Cardiac septum (tissue), 1 donor: ENCODE measurements around the gene UQCC3. TPM values are rescaled to one million over a fixed set of nuclear protein-coding genes. Genes with fewer than 3 reads are reported as not detected.
"Not testable (repeated sequence)": the region's sequence is repeated elsewhere in the genome, so short reads cannot be mapped to it uniquely, and the experiment has no call there.

ENCODE experiments used
- DNase-seq: peaks from one replicate; pipeline ENCODE4 v3.0.0-alpha.2; 2020; ENCODE audit warnings: low spot score
- intact Hi-C: fragments of 100-400 bp; cut with DNase I; formaldehyde crosslinking; loops from one replicate; pipeline ENCODE4 v1.14.0; 2022
- total RNA-seq: library from RNA; stranded (reverse); fragmentation: NEBNext Ultra II Directional; extraction: Animal tissue kit (Norgen Biotek cat#: 25700); gene quantifications from one replicate; pipeline ENCODE4 v1.2.1, GENCODE V29; 2021
- donor health status: DM: no; HTN: no; CAD: no.

UQCC3 gene
- total RNA-seq, 1 donor from 2014 or later = 6.9 TPM

DNA sequence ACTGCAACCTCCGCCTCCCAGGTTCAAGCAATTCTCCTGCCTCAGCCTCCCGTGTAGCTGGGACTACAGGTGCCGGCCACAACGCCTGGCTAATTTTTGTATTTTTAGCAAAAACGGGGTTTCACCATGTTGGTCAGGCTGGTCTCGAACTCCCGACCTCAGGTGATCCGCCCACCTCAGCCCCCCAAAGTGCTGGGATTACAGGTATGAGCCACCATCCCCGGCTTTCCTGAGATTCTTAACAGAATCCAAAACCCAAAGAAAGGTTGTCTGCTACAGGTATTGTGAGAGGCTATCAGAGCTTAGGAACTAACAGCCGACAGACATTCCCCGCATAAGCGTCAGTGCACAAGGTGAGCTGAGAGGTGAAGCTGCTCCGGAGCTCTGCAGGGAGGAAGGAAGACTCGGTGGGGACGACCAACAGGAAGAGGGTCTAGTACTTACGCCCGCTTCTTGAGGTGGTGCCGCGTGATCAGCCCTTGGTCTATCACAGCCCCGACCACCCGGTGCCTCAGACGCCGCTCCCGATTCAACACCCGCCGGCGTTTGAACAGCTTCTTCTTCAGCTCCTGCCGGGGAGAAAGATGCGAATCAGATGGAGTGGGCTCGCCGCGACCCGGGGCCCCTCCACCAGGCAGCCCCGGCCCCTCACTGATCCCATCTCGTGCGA lies 6.9 kb upstream of the UQCC3 start:
- intact Hi-C loops = loop anchor here (2.0 kb wide), 1 partner anchor 18 kb away; the partner anchor contains the start of gene GANAB
- DNase-seq = peak; percentile 78

DNA sequence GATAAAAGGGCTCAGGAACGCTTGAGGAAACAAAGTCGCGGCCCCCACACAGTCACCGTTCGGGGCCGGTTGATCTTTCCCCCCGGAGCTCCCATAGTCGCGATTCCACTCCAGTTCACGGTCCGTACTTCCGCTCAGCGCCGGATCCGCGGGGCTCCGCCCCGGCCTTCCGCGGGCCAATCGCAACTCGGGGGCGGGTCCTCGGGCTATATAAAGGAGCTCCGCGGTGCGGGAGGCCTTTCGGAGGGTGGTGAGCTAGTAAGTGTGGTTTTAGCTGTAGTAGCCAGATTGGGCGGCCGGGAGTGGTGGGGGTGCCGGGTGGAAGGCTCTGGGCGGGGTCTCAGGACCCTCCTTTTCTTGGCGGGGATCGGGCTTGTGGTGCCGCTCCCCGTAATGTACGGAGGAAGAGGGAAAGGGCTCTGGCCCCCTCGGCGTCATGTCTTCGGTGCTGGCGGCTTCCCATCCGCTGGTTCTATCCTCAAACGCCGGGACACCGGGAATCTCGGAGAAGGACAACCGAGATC lies 6.3 kb upstream of the UQCC3 start, which contains the start of the genes C11orf98 and CSKMT:
C11orf98 (minus strand) TSS at position 136 of the 524 bp plus-strand sequence; CDS start at position 95, 41 bp downstream.
CSKMT (plus strand) TSS at position 238 of the 524 bp plus-strand sequence. CDS start 568 bp downstream, outside the sequence.
- peak; percentile 98 for DNase-seq
- intact Hi-C loops = loop anchor here (2.0 kb wide), 1 partner anchor 18 kb away; the partner anchor contains the start of gene GANAB

DNA sequence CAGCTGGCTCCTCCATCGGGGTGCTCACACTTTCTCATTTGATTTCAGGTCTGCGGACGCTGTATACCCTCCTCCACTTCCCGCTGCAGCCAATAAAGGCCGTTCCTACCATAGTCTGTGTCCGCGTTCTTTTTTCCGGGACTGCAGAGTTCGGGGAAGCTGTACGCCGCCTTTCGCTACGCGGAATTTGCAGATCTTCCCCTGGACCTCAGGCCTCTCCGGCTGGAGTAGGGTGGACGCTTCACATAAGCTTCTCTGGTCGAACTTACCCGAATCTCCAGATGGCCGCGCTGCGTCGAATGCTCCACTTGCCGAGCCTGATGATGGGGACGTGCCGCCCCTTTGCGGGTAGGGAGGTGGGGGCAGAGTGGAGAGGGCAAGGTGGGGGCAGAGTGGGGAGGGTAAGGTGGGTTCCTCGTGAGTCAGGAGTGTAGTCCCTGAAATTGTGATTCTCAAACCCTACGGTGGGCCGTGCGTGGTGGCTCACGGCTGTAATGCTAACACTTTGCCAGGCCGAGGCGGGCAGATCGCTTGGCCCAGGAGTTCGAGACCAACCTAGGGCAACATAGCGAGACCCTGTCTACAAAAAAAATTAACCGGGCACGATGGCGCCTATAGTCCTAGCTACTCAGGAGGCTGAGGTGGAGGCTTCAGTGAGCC lies 5.7 kb upstream of the UQCC3 start:
- intact Hi-C loops = loop anchor here (2.0 kb wide), 1 partner anchor 19 kb away; the partner anchor contains the start of gene GANAB

DNA sequence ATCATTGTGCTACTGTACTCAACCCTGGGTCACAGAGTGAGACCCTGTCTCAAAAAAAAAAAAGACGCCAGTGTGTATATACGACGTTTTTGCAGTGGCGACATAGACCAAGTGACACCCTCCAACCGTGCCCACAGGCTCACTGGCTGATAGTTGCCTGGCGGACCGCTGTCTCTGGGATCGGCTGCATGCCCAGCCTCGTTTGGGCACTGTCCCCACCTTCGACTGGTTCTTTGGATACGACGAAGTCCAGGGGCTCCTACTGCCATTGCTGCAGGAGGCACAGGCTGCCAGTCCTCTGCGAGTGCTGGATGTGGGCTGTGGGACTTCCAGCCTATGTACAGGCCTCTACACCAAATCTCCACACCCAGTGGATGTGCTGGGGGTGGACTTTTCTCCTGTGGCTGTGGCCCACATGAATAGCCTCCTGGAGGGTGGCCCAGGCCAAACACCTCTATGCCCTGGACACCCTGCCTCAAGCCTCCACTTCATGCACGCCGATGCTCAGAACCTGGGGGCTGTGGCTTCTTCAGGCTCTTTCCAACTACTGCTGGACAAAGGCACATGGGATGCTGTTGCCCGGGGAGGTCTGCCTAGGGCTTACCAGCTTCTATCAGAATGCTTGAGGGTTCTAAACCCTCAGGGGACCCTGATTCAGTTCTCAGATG lies 5.1 kb upstream of the UQCC3 start:
- DNase-seq = no peak
- intact Hi-C loops = no loop called here

More for the DNA sequence above, 5.7 kb upstream of the UQCC3 start:
- no peak for DNase-seq

DNA sequence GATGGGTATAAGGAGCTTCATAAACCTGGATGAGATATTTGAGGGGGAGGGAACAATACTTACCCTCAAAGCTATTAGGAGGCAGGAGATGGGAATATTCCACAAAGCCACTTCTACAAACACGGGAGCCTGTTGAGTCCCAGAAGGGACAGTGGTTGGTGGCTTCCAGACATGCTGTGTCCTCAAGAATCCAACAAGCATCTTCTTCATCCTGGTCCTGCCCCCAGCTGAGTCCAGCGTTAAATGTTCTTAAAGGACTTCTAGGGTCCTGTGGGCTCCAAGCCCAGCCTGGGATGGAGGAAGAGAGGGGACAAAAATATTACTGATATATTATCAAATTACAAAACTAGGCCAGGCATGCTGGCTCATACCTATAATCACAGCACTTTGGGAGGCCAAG lies 4.0 kb upstream of the UQCC3 start:
- no peak for DNase-seq
- intact Hi-C loops = no loop called here

DNA sequence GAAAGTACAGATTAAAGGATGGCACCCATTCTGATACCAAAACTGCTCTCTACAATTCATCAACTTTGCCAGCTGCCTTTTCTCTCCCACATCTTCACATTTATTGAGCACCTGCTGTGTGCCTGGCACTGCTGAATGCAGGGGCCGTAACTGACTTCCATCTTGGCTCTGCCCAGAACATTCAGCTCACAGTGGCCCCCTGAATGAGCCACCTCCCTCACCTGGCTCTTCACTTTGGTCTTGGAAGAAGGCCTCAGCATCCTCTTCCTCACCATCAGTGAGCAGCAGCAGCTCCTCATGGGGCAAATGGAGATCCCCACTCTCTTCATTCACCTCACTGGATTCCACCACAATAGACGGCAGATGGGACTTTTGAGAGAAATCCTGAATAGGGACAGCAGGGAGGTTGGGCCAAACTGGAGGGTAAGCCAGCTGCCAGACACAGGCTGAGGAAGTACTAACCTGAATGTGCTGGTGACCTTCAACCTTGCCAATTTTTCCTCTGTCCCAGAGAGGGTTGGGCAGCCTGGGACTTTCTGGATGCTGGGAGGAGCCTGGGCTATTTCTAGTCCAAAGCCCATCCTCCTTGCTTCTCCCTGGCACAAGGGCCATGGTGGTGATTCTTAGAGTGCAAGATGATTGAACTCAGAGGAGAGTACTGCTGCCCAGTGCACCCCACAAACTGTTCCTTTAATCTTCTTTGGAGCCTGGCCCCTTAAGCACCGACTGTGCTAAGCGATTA lies 1.9 kb upstream of the UQCC3 start:
- no peak for DNase-seq
- intact Hi-C loops = loop anchor here (5.0 kb wide), 1 partner anchor 38 kb away; the partner anchor contains the start of genes BSCL2 and GNG3

DNA sequence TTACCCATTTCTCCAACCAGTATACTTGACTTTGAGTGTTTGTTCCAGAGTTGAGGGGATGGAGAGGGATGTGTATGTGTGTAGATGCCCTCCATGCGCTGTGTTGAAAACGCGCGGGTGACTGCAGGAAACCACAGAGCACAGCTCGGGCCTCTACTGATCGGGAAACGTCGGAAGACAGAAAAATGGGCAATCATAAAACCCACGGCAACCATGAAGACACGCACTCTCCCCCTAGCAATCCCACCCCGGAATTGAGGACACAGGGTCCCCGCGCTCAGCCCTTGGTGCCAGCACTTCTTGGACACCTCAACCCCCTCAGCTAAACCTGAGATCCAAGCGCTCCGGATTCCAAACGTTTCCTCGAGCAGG lies 251 bp upstream of the UQCC3 start:
- intact Hi-C loops = loop anchor here (5.0 kb wide), 1 partner anchor 36 kb away; the partner anchor contains the start of genes BSCL2 and GNG3
- DNase-seq = no peak

DNA sequence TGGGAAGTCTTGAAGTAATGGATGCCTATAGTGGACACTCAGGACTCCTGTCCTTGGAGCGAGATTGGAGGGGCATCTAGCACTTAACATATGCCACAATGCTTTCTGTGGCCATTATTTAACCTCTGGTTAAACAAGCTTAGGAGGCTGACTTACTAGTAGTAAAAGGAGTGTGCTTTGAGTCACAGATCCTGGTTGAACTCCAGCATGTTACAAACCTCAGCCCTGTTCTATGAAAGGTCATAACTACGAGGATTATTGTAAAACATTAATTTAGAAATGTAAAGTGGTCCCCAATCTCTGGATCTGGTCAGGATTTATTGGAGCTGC lies 1.7 kb downstream of the UQCC3 start:
- intact Hi-C loops = loop anchor here (5.0 kb wide), 1 partner anchor 34 kb away; the partner anchor contains the start of genes BSCL2 and GNG3
- no peak for DNase-seq

DNA sequence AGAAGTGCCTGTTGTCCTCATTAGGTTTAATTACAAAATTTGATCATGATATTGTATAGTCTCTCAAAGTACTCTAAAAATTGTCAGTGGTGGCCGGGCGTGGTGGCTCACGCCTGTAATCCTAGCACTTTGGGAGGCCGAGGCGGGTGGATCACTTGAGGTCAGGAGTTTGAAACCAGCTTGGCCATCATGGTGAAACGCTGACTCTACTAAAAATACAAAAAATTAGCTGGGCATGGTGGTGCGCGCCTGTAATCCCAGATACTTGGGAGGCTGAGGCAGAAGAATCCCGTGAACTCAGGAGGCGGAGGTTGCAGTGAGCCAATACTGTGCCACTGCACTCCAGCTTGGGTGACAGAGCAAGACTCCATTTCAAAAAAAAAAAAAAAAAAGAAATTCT lies 3.9 kb downstream of the UQCC3 start:
- DNase-seq, intact Hi-C loops: not testable (repeated sequence)

DNA sequence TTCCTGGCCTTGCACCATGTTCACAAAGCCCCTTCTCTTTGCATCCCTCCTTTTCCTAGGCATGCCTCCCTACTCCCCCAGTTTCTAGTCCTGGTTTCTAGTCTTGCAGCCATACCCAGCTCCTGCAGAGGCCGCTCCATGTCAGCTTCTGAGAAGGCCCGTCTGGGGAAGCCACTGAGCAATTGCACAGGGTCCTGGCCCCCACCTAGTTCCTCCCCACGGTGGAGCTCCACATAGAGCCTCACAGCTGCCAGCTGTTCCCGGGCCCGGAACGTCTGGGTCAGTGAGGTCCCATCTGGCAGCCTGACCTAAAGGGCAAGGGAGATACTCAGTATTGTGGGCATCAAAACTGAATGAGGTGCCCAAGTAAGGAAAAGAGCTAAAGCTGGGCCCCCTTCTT lies 5.2 kb downstream of the UQCC3 start:
- intact Hi-C loops = no loop called here
- DNase-seq = no peak

DNA sequence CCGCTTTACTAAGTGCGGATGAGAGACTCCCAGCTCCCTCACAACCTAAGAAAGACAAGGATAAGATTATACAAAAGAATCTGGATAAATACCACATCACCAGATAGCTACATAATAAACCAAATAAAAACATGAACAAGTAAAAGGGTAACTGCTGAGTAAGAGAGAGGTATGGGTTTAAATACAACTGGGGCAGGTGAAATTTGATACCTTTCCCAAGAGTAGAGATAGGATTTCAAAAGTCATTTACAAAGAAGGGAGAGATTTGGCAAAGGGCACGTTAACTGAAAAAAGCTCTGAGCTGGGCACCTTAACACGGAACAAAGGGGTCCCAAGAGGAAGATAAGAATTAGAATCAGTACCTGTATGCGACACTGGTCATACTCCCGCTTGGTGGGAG lies 5.7 kb downstream of the UQCC3 start:
- intact Hi-C loops = no loop called here
- no peak for DNase-seq

DNA sequence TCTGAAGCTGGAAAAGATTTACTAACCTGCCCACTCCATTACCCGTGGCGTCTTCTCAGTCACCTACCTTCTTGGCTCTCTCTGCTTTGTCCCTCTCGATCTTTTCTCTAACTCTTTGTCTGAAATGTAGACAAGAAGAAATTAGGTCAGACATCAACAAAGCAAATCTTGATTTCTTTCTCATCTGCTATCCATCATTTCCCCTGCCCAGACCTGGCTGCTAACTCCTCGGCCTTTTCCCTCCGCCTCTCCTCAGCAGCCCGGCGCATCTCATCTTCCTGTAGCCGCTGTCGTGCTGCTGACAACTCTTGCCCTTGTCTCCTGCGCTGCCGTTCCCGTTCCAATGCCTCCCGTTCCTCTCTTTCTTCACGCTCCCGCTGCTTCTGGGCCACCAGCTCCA lies 6.2 kb downstream of the UQCC3 start:
- intact Hi-C loops = no loop called here
- DNase-seq = no peak

DNA sequence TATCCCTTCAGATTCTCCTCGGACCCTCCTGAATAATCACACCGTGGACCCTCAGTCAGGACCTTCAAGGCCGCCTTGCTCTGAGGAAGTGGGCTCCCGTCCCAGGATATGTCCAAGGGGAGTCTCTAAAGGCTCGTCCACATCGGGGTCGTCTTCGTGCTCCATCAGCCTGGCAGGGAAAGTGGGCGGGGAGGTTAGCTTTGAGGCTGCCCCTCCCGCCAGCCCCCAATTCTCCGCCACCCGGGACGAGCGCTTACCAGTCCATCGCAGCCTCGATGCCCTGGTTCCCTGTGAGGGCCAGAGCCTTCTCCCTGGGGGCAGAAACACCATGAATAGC lies 6.9 kb downstream of the UQCC3 start:
- no peak for DNase-seq
- intact Hi-C loops = no loop called here

DNA sequence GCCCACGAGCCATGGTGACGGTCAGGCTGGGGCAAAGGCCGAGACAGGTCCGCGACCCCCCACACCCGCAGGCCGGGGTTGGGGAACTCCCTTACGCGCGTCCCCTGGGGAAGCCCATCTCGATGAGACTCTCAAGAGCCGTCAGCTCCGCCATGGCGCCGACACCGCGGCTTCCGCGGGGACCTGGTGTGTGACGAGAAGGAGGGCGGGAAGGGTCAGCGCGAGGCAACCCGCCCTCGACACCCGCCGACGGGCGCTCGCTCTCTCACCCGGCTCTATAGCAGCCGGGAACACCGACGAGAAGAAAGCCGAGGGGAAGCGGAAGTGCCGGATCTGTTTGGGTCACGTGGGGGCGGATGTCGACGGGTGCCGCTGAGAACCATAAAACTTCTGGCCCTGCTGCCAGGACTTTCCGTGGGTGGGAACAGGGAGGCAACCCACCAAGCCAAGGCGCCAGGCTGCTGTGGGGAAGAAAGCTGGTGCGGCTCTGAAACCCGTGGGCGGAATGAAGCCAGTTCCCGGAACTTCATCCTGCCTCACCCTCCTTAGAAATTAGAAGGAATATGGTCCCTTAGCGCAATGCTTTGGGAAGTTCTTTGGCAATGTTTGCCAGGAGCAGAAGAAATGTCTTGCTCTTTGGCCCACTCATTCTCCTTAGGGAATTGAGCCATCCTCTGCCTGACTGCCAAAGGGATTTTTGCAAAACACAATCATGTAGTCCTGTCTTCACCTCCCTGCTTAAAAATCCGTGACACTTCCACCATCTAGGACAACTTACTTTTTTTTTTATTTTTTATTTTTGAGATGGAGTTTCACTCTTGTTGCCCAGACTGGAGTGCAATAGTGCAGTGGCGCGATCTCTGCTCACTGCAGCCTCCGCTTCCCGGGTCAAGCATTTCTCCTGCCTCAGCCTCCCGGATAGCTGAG lies 7.6 kb downstream of the UQCC3 start, which contains the start of gene UBXN1:
UBXN1 (minus strand) TSS at position 304 of the 927 bp plus-strand sequence; CDS start at position 154, 150 bp downstream.
- peak; percentile 97 for DNase-seq
- intact Hi-C loops = no loop called here

DNA sequence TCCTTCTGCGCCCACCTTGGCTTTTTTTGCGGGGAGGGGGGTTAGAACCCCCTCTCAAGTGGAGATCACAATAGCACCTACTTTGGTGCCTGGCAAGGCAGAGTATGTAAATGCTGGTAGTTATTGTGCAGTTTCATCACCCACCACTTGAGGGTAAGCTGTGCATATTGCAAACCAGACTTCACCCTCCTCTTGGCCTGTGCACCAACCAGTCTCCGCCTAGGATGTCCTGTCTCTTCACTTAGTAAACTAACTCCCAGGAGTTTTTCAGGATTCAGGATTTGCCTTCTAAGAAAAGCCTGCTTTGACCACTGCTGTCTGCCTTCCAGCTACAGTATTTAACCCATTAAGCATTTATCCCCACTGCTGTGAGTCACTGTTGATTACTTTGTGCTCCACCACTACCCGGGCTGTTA lies 9.4 kb downstream of the UQCC3 start:
- no peak for DNase-seq
- intact Hi-C loops = no loop called here

DNA sequence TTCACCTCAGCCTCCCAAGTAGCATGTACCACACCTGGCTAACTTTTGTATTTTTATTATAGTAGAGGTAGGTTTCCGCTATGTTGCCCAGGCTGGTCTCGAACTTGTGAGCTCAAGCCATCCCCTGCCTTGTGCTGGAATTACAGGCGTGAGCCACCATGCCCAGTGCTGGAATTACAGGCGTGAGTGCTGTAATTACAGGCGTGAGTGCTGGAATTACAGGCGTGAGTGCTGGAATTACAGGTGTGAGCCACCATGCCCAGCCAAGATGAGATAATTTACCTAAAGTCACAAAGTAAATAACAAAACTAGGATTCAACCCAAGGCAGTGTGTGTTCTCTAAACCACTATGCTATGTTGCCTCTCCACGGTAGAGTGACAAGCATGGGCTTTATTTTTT lies 11.0 kb downstream of the UQCC3 start:
- DNase-seq = no peak
- intact Hi-C loops = no loop called here

DNA sequence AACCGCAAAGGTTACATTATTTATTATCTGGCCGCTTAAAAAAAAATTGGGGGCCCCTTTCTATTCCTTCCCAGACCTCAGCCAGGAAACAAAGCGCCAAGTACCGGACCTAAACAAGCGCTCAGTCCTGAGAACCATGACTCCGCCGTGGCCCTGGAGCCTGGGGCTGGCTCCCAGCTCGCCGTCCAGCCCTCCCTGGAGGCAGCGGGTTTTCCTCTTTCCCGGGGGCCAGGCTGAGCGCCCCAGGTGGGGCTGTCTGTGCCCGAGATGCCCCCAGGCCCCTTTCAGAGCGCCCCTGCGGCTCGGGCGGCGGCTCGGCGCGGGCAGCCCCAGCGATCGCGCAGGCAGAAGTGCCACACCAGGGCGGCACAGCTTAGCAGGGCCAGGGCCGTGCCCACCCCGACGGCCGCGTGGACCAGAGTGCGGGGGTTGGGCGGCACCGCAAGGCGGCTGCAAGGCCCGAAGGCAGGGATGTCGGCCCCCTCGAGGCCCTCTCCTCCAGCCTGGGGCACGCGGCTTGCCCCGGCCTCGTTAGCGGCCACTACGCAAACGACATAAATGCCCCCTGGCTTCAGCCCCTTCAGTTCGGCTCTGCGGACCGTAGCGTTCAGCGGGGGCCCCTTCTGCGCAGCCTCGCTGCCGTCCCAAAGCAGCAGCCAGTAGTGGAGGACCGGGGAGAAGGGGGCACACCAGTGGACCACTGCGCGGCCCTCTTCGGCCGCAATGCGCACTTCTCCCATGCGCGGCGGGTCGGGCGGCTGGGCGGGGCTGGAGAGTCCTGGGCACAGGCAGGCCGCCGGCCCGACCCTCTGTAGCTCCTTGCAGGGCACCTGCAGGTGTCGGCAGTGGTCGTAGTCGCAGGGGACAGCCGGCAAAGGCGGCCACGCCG lies 16.3 kb downstream of the UQCC3 start:
- intact Hi-C loops = no loop called here
- DNase-seq = no peak
